ENCODE measurements around the gene TTLL11. TPM values are rescaled to one million over a fixed set of nuclear protein-coding genes. Genes with fewer than 3 reads are reported as not detected.

TTLL11 gene
- total RNA-seq, 4 donors from 2014 or later, result 7.9 to 14.4 (median 9.7) TPM

DNA sequence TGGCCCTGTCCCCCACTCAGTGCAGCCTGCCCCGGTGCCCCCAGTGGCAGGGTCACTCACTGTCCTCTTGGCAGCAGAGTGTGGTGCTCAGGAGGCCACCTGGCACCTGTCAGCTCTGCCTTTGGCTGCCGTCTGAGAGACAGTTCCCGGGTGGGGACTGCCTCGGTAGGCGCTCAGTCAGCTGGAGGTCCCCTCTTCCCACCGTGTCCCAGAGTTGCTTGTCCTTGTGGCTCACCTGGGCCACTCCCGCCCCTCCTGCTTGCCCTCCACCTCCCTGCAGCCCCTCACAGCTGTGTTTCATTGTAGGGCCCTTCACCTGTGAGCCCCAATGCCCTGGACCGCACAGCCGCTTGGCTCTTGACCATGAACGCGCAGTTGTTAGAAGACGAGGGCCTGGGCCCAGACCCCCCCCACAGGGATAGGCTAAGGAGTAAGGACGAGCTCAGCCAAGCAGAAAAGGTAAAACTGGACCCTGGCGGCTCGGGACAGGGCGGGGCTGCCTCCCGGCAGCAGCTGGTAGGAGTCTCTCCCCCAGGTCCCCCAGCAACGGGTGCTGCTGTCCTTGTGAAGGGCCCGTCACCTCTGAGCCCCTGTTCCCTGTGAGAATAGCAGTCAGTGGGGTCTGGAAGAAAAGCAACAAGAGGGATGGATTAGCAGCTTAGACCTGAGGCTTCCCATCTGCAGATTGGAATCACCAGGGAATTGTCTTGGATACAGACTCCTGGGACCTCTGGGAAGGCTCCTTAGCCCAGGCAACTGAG is 319.0 kb downstream of the TTLL11 start:
- WGBS, 2 donors, result 64% methylated on average over 16 to 17 of the region's 19 CpGs
- TF ChIP-seq, protein P1, sequence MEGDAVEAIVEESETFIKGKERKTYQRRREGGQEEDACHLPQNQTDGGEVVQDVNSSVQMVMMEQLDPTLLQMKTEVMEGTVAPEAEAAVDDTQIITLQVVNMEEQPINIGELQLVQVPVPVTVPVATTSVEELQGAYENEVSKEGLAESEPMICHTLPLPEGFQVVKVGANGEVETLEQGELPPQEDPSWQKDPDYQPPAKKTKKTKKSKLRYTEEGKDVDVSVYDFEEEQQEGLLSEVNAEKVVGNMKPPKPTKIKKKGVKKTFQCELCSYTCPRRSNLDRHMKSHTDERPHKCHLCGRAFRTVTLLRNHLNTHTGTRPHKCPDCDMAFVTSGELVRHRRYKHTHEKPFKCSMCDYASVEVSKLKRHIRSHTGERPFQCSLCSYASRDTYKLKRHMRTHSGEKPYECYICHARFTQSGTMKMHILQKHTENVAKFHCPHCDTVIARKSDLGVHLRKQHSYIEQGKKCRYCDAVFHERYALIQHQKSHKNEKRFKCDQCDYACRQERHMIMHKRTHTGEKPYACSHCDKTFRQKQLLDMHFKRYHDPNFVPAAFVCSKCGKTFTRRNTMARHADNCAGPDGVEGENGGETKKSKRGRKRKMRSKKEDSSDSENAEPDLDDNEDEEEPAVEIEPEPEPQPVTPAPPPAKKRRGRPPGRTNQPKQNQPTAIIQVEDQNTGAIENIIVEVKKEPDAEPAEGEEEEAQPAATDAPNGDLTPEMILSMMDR (IDR thresholded peaks at IDR 0.05), result no peak
- no peak for TF ChIP-seq POLR2A (IDR thresholded peaks at IDR 0.05)
- Histone ChIP-seq H3K4me1 (peaks cover 12 to 19% of the 10 kb centered on the region in 2 donors), H3K36me3 (peaks cover 46 to 49% of the 10 kb centered on the region in 2 donors), H3K4me3 (replicated peaks in 1 of 3) (no peak overlapping the region), H3K27ac (peak overlapping the region; percentile 17 to 40 (median 18)), H3K27me3 (no peaks in the 10 kb centered on the region), H3K9me3 (no peaks in the 10 kb centered on the region)
- intact Hi-C loops (cut with DNase I), result no loop called here
- DNase-seq, result peak; percentile 78 to 79

DNA sequence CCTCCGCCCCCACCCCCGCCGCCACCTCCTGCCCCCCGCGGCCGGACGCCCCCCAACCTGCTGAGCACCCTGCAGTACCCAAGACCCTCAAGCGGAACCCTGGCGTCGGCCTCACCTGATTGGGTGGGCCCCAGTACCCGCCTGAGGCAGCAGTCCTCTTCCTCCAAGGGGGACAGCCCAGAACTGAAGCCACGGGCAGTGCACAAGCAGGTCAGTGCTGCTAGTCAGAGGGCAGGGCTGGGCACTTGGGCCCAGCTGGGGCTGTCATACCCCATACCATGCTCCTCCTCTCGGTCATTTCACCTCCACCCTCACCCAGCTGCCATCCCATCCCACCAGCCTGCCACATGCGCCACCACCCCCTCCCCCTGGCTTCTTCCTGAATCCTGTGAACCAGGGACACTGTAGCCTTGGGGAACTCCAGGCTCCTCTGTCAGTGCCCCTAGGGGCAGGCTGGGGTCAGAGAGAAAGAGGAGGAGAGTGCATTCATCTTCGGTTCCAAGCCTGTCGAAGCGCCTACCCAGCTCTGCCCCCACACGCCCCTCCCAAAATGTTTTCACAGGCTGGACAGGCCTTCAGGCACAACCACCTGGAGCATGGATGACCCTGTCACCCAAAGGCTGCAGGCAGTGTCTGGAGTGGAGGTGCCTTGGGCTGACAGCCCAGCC is 319.7 kb downstream of the TTLL11 start:
- Histone ChIP-seq H3K36me3 (peaks cover 53 to 57% of the 10 kb centered on the region in 2 donors), H3K27ac (peak overlapping the region in 2 of 3 donors; percentile 17 to 40), H3K4me3 (replicated peaks in 1 of 3) (no peak overlapping the region), H3K27me3 (no peaks in the 10 kb centered on the region), H3K4me1 (peaks cover 12 to 19% of the 10 kb centered on the region in 2 donors), H3K9me3 (no peaks in the 10 kb centered on the region)
- no peak for DNase-seq
- TF ChIP-seq, protein P1 (IDR thresholded peaks at IDR 0.05), result no peak
- no peak for TF ChIP-seq POLR2A (IDR thresholded peaks at IDR 0.05)
- WGBS, 2 donors, result 83 to 85% methylated on average over 5 to 14 of the region's 18 CpGs
- intact Hi-C loops (cut with DNase I), result no loop called here

DNA sequence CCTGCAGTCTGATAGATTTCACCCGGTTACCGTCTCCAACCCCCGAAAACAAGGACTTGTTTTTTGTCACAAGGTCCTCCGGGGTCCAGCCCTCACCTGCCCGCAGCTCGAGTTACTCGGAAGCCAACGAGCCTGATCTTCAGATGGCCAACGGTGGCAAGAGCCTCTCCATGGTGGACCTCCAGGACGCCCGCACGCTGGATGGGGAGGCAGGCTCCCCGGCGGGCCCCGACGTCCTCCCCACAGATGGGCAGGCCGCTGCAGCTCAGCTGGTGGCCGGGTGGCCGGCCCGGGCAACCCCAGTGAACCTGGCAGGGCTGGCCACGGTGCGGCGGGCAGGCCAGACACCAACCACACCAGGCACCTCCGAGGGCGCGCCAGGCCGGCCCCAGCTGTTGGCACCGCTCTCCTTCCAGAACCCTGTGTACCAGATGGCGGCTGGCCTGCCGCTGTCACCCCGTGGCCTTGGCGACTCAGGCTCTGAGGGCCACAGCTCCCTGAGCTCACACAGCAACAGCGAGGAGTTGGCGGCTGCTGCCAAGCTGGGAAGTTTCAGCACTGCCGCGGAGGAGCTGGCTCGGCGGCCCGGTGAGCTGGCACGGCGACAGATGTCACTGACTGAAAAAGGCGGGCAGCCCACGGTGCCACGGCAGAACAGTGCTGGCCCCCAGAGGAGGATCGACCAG is 320.4 kb downstream of the TTLL11 start:
- 79 to 94% methylated on average over 14 to 24 of the region's 45 CpGs for WGBS, 2 donors
- intact Hi-C loops (cut with DNase I), result no loop called here
- Histone ChIP-seq H3K27me3 (no peaks in the 10 kb centered on the region), H3K4me3 (replicated peaks in 1 of 3) (no peak overlapping the region), H3K27ac (no peak overlapping the region), H3K4me1 (peaks cover 12 to 19% of the 10 kb centered on the region in 2 donors), H3K9me3 (no peaks in the 10 kb centered on the region), H3K36me3 (peaks cover 54 to 55% of the 10 kb centered on the region in 2 donors)
- peak; percentile 39 to 73 for DNase-seq
- TF ChIP-seq, protein P1 (IDR thresholded peaks at IDR 0.05), result no peak
- no peak for TF ChIP-seq POLR2A (IDR thresholded peaks at IDR 0.05)

Small RNA genes within 50 kb of the gene (microRNA-seq; reads per million reads assigned to microRNA genes)
- gene MIR4478, result not detected

Small RNA genes within 50 kb of the gene (small RNA-seq; reads per million reads assigned to genes)
- not detected for gene MIR4478

Other genes starting within 250 kb of the TTLL11 start
- 10 to 100 TPM; 18.1 to 70.7 (median 53.2) TPM for gene NDUFA8, start 66.5 kb upstream of the TTLL11 start, total RNA-seq
- gene MORN5, start 66.6 kb upstream of the TTLL11 start, total RNA-seq, result not detected
- 1 to 10 TPM; 1.3 to 4.4 (median 1.7) TPM for gene LHX6, start 135.6 kb upstream of the TTLL11 start, total RNA-seq
- gene RBM18, start 171.5 kb upstream of the TTLL11 start, total RNA-seq, result 10 to 100 TPM; 12.1 to 15.2 (median 13.7) TPM
- 10 to 100 TPM; 40.9 to 56.0 (median 52.0) TPM for gene MRRF, start 171.6 kb upstream of the TTLL11 start, total RNA-seq